Duodenal mucosa (tissue), 2 donors: ENCODE data around the gene ATP5F1D.

Experiments
- H3K27ac ChIP-seq: one replicate; pipeline ENCODE4 v1.7.0; 2013; ENCODE audit warnings: low read depth, low read length
- H3K27me3 ChIP-seq, 2 donors: one replicate each; pipeline ENCODE4 v1.7.0; 2013; ENCODE audit warnings: low read length in 2 of 2, control low read depth in 1 of 2; ENCODE audit not compliant: insufficient read depth in 2 of 2, control insufficient read depth in 1 of 2
- H3K36me3 ChIP-seq, 2 donors: one replicate each; pipeline ENCODE4 v1.7.0; 2013; ENCODE audit warnings: low read length in 2 of 2, control low read depth in 1 of 2; ENCODE audit not compliant: insufficient read depth in 2 of 2, control insufficient read depth in 1 of 2
- H3K4me1 ChIP-seq, 2 donors: one replicate each; pipeline ENCODE4 v1.7.0; 2013; ENCODE audit warnings: low read length in 2 of 2, control low read depth in 1 of 2; ENCODE audit not compliant: insufficient read depth in 2 of 2, control insufficient read depth in 1 of 2
- H3K4me3 ChIP-seq, 2 donors: one replicate each; pipeline ENCODE4 v1.7.0; 2013; ENCODE audit warnings: low read length in 2 of 2, low read depth in 1 of 2
- H3K9ac ChIP-seq, 2 donors: one replicate each; pipeline ENCODE4 v1.7.0; 2013; ENCODE audit warnings: low read length in 2 of 2, low read depth in 1 of 2
- H3K9me3 ChIP-seq, 2 donors: one replicate each; pipeline ENCODE4 v1.7.0; 2013; ENCODE audit warnings: low read length in 2 of 2, control low read depth in 1 of 2; ENCODE audit not compliant: control insufficient read depth in 1 of 2

The ATP5F1D gene

GRCh38 chr19:1234051-1234954 lies 7.2 kb upstream of the ATP5F1D start:
- no peak overlapping the region for H3K4me3 ChIP-seq
- H3K9ac ChIP-seq: no peak overlapping the region
- peaks cover 27 to 31% of the 10 kb centered on the region in 2 donors for H3K27me3 ChIP-seq
- no peaks in the 10 kb centered on the region for H3K9me3 ChIP-seq
- H3K4me1 ChIP-seq: peaks cover 0 to 31% of the 10 kb centered on the region in 2 donors
- H3K27ac ChIP-seq: no peak overlapping the region
- no peaks in the 10 kb centered on the region for H3K36me3 ChIP-seq

- no peak overlapping the region for H3K4me3 ChIP-seq
- no peaks in the 10 kb centered on the region for H3K9me3 ChIP-seq
- peaks cover 27 to 31% of the 10 kb centered on the region in 2 donors for H3K27me3 ChIP-seq
- no peaks in the 10 kb centered on the region for H3K36me3 ChIP-seq
- peaks cover 0 to 31% of the 10 kb centered on the region in 2 donors for H3K4me1 ChIP-seq
- H3K9ac ChIP-seq: no peak overlapping the region
- no peak overlapping the region for H3K27ac ChIP-seq
These were observed 6.6 kb upstream of the ATP5F1D start for GRCh38 chr19:1234955-1235380.

DNA sequence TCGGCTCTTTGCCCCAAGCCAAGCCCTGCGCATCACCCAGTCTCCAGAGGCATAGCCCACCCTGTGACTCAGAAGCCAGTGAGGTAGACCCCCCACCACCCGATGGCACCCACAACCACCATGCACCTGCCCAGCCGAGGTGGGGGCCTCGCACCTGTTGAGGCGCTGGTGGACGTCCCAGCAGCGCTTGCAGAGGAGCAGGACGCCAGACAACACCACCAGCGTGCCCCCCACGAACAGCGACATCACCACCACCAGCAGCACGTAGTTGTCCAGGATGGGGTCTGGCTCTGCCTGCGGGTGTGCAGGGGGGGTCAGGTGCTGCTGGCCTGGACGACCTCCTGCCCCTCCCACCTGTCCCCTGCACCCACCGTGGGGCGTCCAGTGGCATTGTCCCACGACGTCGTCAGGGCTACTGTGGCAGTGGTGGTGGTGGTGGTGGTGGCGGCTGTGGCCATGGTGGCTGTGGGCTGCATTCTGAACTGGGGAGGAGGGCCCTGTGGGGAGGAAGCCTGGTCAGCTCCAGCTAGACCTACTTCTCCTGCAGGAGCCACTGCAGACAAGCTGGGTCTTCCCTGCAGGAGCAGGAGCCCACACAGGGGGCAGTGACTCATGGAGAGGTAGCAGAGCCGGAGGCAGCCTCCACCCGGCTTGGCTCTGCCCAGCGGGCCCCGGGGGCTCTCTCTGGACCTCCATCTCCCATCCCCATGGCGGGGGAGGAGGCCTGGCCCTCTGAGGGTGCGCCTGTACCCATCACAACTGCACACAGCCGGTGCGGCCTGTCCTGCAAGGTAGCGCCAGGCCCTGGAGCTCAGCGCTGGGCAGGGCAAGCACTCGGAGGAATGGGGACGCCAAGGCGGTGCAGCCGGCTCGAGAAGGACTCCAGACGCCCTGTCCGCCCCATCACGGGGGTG lies 5.7 kb upstream of the ATP5F1D start:
- H3K9me3 ChIP-seq: no peaks in the 10 kb centered on the region
- H3K4me1 ChIP-seq: peaks cover 0 to 33% of the 10 kb centered on the region in 2 donors
- H3K27ac ChIP-seq: no peak overlapping the region
- no peak overlapping the region for H3K4me3 ChIP-seq
- H3K9ac ChIP-seq: no peak overlapping the region
- no peaks in the 10 kb centered on the region for H3K36me3 ChIP-seq
- peaks cover 27 to 31% of the 10 kb centered on the region in 2 donors for H3K27me3 ChIP-seq

GRCh38 chr19:1236576-1236975 lies 5.0 kb upstream of the ATP5F1D start:
- Histone ChIP-seq H3K4me3 (no peak overlapping the region), H3K27ac (no peak overlapping the region), H3K9me3 (no peaks in the 10 kb centered on the region), H3K4me1 (peaks cover 0 to 40% of the 10 kb centered on the region in 2 donors), H3K36me3 (no peaks in the 10 kb centered on the region), H3K9ac (no peak overlapping the region), H3K27me3 (peaks cover 27 to 30% of the 10 kb centered on the region in 2 donors)

- H3K27me3 ChIP-seq: peaks cover 27 to 28% of the 10 kb centered on the region in 2 donors
These were observed 4.4 kb upstream of the ATP5F1D start for GRCh38 chr19:1237027-1237659.

DNA sequence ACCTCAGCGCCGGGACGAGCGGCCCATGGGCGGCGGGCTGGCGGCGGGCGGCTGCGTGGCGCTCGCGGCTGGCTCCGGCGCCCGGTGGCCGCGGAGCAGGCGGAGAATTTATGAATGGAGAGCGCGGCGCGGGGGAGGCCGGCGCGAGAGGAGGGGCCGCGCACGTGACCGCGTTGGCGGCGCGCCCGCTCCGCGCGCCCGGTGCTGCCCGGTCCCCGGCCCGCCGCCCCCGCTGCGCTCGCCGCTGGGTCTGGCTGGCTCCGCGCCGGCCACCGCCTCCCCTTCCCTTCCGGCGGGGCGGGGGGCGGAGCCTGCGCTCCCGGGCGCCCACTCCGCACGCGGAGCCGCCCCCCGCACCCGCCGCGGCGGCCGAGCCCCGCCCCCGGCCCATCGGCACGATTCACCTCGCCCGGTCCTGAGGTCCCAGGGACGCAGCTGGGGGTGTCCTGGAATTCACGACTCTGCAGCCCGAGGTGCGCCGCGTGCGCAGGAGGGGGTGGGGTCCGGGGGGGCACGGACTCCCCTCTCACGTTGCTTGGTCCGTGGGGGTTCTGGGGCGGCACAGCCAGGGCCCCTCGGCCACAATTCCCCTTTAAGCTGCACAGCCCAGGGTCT lies 3.7 kb upstream of the ATP5F1D start, which contains the start of gene CBARP:
Gene CBARP (minus strand): TSS at position 252 of the 615 bp plus-strand sequence. CDS start 1,905 bp downstream, outside the sequence.
- H3K36me3 ChIP-seq: no peaks in the 10 kb centered on the region
- peak within 1 kb of the TSS; percentile 6 for H3K27ac ChIP-seq
- H3K4me1 ChIP-seq: peaks cover 0 to 44% of the 10 kb centered on the region in 2 donors
- H3K27me3 ChIP-seq: peaks cover 27 to 28% of the 10 kb centered on the region in 2 donors
- no peaks in the 10 kb centered on the region for H3K9me3 ChIP-seq
- peak within 1 kb of the TSS; percentile 40 to 48 for H3K4me3 ChIP-seq
- peak within 1 kb of the TSS in 1 of 2 donors; percentile 32 for H3K9ac ChIP-seq

More at GRCh38 chr19:1237027-1237659, 4.4 kb upstream of the ATP5F1D start:
- peaks cover 0 to 42% of the 10 kb centered on the region in 2 donors for H3K4me1 ChIP-seq
- H3K9ac ChIP-seq: no peak overlapping the region
- peak overlapping the region; percentile 29 to 48 for H3K4me3 ChIP-seq
- H3K36me3 ChIP-seq: no peaks in the 10 kb centered on the region
- no peak overlapping the region for H3K27ac ChIP-seq
- no peaks in the 10 kb centered on the region for H3K9me3 ChIP-seq

- Histone ChIP-seq H3K4me3 (peak overlapping the region; percentile 36 to 40), H3K9me3 (no peaks in the 10 kb centered on the region), H3K27ac (peak overlapping the region; percentile 6), H3K4me1 (peaks cover 3 to 46% of the 10 kb centered on the region in 2 donors), H3K36me3 (no peaks in the 10 kb centered on the region), H3K27me3 (peaks cover 25 to 27% of the 10 kb centered on the region in 2 donors), H3K9ac (peak overlapping the region in 1 of 2 donors; percentile 32)
These were observed 2.9 kb upstream of the ATP5F1D start for GRCh38 chr19:1238369-1239303.

GRCh38 chr19:1239420-1239795 lies 2.1 kb upstream of the ATP5F1D start:
- Histone ChIP-seq H3K4me1 (peaks cover 11 to 51% of the 10 kb centered on the region in 2 donors), H3K9me3 (no peaks in the 10 kb centered on the region), H3K36me3 (no peaks in the 10 kb centered on the region), H3K27me3 (peaks cover 19 to 24% of the 10 kb centered on the region in 2 donors), H3K9ac (no peak overlapping the region), H3K4me3 (no peak overlapping the region), H3K27ac (no peak overlapping the region)
